Measurements from ENCODE around the gene TSPYL4.
A peak's percentile ranks its signal among the peaks of the same experiment; 100 is the strongest.
"Not testable (repeated sequence)": the region's sequence is repeated elsewhere in the genome, so short reads cannot be mapped to it uniquely, and the experiment has no call there.

Gene TSPYL4

DNA sequence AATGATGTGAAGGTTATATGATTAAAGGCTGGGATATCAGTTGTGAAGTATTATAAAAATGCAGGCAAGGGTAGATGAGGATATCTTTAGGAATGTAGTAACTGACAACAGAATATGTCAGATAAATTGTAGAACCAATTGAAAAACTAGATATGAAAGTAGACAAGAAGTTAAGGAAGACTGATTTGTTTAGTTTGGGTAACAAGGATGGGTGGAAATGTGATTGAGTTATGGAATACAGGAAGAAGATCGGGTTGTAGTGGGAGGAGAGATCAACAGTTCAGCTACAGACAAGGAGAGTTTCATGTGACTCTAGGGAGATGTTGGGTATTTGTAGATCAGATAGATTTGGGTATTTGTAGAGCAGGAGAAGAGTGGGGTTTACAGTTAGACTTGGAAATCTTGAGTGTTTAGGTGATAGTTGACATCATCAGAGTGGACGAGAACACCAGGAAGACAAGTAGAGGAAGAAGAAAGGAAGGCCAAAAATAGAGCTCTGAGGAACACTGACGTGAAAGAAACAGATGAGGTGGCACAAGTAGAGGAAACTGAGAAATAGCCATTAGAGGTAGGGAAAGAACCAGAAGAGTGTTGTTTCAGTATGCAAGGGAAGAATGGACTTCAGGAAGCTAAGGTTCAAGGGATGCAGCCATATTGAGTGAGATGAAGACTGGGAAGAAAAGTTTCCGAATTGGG is 38.0 kb upstream of the TSPYL4 start:
- H3K4me3 ChIP-seq (ENCODE audit: control insufficient read depth, low read depth, low read length): no peak overlapping the region
- TF ChIP-seq, protein P1, sequence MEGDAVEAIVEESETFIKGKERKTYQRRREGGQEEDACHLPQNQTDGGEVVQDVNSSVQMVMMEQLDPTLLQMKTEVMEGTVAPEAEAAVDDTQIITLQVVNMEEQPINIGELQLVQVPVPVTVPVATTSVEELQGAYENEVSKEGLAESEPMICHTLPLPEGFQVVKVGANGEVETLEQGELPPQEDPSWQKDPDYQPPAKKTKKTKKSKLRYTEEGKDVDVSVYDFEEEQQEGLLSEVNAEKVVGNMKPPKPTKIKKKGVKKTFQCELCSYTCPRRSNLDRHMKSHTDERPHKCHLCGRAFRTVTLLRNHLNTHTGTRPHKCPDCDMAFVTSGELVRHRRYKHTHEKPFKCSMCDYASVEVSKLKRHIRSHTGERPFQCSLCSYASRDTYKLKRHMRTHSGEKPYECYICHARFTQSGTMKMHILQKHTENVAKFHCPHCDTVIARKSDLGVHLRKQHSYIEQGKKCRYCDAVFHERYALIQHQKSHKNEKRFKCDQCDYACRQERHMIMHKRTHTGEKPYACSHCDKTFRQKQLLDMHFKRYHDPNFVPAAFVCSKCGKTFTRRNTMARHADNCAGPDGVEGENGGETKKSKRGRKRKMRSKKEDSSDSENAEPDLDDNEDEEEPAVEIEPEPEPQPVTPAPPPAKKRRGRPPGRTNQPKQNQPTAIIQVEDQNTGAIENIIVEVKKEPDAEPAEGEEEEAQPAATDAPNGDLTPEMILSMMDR (IDR thresholded peaks at IDR 0.05; ENCODE audit: control insufficient read depth, insufficient read depth, low read depth, low read length, missing control alignments): no peak
- DNase-seq (ENCODE audit: low read depth): no peak

DNA sequence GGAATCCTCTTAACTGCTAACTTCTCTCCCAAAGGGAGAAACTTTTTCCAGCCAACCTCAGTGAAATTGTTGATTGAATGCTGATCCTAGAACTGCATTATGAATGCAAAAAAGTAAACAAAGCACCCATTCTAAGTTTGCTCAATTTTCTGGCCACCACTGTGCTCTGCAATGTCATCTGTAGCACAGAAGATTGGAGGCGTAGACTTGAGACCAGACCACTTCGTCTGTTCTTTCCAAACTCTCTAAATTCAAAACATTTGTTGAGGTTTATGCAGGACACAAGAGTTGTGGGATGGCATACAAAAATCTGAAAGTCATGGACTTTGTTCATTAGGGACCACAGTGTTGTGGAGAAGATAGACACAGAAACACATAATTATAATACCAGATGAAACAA is 36.9 kb upstream of the TSPYL4 start:
- DNase-seq (ENCODE audit: low read depth): no peak
- TF ChIP-seq, protein P1 (IDR thresholded peaks at IDR 0.05; ENCODE audit: control insufficient read depth, insufficient read depth, low read depth, low read length, missing control alignments): no peak
- H3K4me3 ChIP-seq (ENCODE audit: control insufficient read depth, low read depth, low read length): no peak overlapping the region

DNA sequence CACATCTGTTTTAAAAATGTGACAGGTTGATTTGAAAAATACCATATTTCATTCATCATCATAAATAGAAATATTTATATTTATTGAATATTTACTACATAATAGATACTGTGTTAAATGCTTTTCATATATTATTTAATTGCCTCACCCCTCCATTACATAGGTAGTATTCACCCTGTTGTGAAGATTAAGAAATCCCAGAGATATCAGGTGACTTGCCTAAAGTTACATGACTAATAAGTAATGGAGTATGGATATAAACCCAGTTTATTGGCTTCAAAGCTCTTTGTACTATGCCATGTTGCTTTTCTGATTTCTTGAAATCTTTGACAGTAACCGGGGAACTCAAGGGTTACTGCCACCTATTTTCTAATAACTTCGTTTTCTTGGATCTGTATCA is 36.0 kb upstream of the TSPYL4 start:
- TF ChIP-seq, protein P1 (IDR thresholded peaks at IDR 0.05; ENCODE audit: control insufficient read depth, insufficient read depth, low read depth, low read length, missing control alignments): no peak
- DNase-seq (ENCODE audit: low read depth): no peak
- no peak overlapping the region for H3K4me3 ChIP-seq (ENCODE audit: control insufficient read depth, low read depth, low read length)

DNA sequence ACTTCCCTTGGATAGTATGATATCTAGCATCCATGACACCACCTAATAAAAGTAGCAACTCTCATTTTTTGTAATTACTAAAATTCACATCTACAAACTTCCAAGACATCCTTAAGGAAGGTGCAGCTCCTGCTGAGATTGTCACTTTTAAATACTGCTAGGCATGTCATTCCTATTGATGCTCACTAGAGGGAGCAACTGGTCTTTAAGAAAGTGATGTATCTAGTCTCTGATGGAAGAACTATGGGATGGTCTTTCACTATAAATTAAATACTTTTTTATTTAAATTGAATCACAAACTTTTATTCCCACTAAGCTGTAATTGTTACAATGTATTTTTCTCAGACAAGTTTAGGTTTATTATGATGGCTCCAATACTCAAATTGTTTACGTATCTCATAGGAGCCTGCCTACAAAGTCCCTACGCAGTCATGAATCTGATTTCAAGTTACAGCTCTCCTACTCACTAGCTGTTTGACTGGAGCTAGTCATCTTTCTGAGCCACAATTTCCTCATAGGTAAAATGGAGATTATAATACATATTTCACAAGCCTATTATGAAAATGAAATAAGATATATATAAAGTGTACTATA is 33.9 kb upstream of the TSPYL4 start:
- TF ChIP-seq, protein P1 (IDR thresholded peaks at IDR 0.05; ENCODE audit: control insufficient read depth, insufficient read depth, low read depth, low read length, missing control alignments): peak; percentile 77
- no peak for DNase-seq (ENCODE audit: low read depth)
- H3K4me3 ChIP-seq (ENCODE audit: control insufficient read depth, low read depth, low read length): no peak overlapping the region

DNA sequence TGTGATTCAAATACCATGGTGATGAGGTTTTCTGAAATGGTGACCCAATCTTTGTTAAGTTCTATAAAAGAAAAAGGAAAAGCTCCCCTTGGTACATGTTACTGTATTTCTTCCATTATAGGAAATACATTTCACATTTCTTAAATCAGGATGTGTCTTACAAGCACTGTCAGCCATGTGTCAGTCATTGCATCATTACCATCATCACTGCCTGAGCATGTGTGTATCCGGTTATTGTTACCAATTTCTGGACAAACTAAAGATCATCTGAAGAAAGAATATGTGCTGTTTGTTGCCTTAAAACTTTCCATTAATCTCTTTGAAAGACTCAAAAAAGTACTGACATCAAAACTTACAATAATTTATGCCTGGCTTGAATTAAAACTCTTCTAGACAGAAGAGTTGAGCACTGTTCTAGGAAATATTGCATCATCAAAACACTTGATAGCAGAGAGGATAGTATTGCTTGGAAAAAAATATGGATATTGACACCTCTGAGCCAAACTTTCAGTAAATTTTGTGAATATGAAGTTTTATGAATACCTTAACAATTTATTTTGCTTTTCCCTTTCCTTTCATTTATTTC is 33.0 kb upstream of the TSPYL4 start:
- DNase-seq (ENCODE audit: low read depth): no peak
- no peak overlapping the region for H3K4me3 ChIP-seq (ENCODE audit: control insufficient read depth, low read depth, low read length)
- TF ChIP-seq, protein P1 (IDR thresholded peaks at IDR 0.05; ENCODE audit: control insufficient read depth, insufficient read depth, low read depth, low read length, missing control alignments): no peak

DNA sequence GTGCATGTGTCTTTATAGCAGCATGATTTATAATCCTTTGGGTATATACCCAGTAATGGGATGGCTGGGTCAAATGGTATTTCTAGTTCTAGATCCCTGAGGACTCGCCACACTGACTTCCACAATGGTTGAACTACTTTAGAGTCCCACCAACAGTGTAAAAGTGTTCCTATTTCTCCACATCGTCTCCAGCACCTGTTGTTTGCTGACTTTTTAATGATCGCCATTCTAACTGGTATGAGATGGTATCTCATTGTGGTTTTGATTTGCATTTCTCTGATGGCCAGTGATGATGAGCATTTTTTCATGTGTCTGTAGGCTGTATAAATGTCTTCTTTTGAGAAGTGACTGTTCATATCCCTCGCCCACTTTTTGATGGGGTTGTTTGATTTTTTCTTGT is 31.1 kb upstream of the TSPYL4 start:
- DNase-seq (ENCODE audit: low read depth); H3K4me3 ChIP-seq (ENCODE audit: control insufficient read depth, low read depth, low read length): not testable (repeated sequence)

DNA sequence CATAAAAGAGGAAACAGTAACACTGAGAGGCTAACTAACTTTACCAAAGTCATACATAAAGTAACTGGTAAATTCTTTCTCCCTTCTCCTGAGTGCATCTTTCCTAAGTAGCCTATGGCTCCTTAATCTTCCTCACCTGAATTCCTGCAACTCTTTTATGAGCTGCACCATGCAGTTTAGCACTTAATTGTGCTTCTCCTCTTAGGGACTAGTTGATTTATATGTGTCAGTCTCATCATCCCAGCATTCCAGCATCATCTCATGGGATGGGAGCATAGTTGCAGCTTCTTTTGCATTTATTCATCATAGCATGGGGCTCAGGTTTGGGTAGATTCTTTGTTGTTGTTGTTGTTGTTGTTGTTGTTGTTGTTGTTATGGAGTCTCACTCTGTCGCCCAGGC is 29.3 kb upstream of the TSPYL4 start:
- TF ChIP-seq, protein P1 (IDR thresholded peaks at IDR 0.05; ENCODE audit: control insufficient read depth, insufficient read depth, low read depth, low read length, missing control alignments): no peak
- DNase-seq (ENCODE audit: low read depth): no peak
- no peak overlapping the region for H3K4me3 ChIP-seq (ENCODE audit: control insufficient read depth, low read depth, low read length)

Data from AG09309 (cell line).